Spleen (tissue), 11 donors: ENCODE measurements around the gene ADAMTSL1. TPM values are rescaled to one million over a fixed set of nuclear protein-coding genes. Genes with fewer than 3 reads are reported as not detected.

Source experiments
- DNase-seq: peaks from one replicate; pipeline ENCODE4 v3.0.0-alpha.2; 2020
- H3K27ac ChIP-seq, 8 donors: fragments of 200-600 bp; sonication (generic) in 7 of 8; 1 replicate in 4 of 8; 2 replicates in 4 of 8; pipeline versions ENCODE4 v1.5.0 to v1.8.0; 2016 to 2021; ENCODE audit warnings: inconsistent platforms in 4 of 8, mild to moderate bottlenecking in 4 of 8, moderate library complexity in 1 of 8
- H3K27me3 ChIP-seq, 7 donors: fragments of 200-600 bp; sonication (generic) in 6 of 7; replicated peaks in 1 of 7; 1 replicate in 4 of 7; 2 replicates in 3 of 7; pipeline versions ENCODE4 v1.5.0 to v1.8.0; 2016 to 2021; ENCODE audit warnings: inconsistent platforms in 3 of 7, mild to moderate bottlenecking in 1 of 7
- H3K36me3 ChIP-seq, 6 donors: fragments of 200-600 bp; sonication (generic) in 5 of 6; 1 replicate in 4 of 6; 2 replicates in 2 of 6; pipeline versions ENCODE4 v1.5.0 to v1.8.0; 2016 to 2021; ENCODE audit warnings: inconsistent platforms in 2 of 6
- H3K4me1 ChIP-seq, 6 donors: fragments of 200-600 bp; sonication (generic) in 5 of 6; 1 replicate in 3 of 6; 2 replicates in 3 of 6; pipeline versions ENCODE4 v1.5.0 to v1.8.0; 2016 to 2021; ENCODE audit warnings: inconsistent platforms in 3 of 6
- H3K4me3 ChIP-seq, 8 donors: fragments of 200-600 bp; sonication (generic) in 7 of 8; 1 replicate in 4 of 8; 2 replicates in 4 of 8; pipeline versions ENCODE4 v1.5.0 to v1.8.0; 2016 to 2021; ENCODE audit warnings: inconsistent platforms in 4 of 8, mild to moderate bottlenecking in 4 of 8, moderate library complexity in 2 of 8
- H3K9me3 ChIP-seq, 8 donors: fragments of 200-600 bp; sonication (generic) in 7 of 8; 1 replicate in 4 of 8; 2 replicates in 4 of 8; pipeline versions ENCODE4 v1.5.0 to v1.8.0; 2016 to 2021; ENCODE audit warnings: inconsistent platforms in 4 of 8
- POLR2A ChIP-seq, 3 donors: fragments of 450-650 bp; IDR thresholded peaks; one replicate each; pipeline ENCODE4 v1.5.1; 2017; ENCODE audit warnings: antibody characterized with exemption in 3 of 3, mild to moderate bottlenecking in 1 of 3
- POLR2AphosphoS5 ChIP-seq, 3 donors: sonication (generic); formaldehyde crosslinking; IDR thresholded peaks; one replicate each; pipeline ENCODE4 v1.5.1; 2017; ENCODE audit warnings: antibody characterized with exemption in 3 of 3
- WGBS, 5 donors: extraction: QIAGEN DNeasy Blood & Tissue Kit in 3 of 5; methylation state at CpG; one replicate each; pipeline versions ENCODE4 v1.1.5 to v1.1.7; 2013 to 2018; 5-methylcytosine and 5-hydroxymethylcytosine counted together
- intact Hi-C: fragments of 100-400 bp; cut with DNase I; formaldehyde crosslinking; loops from one replicate; pipeline ENCODE4 v1.15.0; 2023; ENCODE audit warnings: low total_unique reads
- polyA plus RNA-seq, 3 donors: library from polyadenylated mRNA; stranded (reverse); fragments of 200-250 nt; gene quantifications; one replicate each; pipeline ENCODE4 v1.2.1, GENCODE V29; 2013
- total RNA-seq, 7 donors: library from RNA; depleted of rRNA in 3 of 7; stranded (reverse); fragments of >200 nt in 3 of 7; fragmentation: NEBNext Ultra II Directional in 4 of 7; extraction: Animal tissue kit (Norgen Biotek cat#: 25700) in 4 of 7; gene quantifications; one replicate each; pipeline versions ENCODE4 v1.1.0 to v1.2.1, GENCODE V29; 2016 to 2021
- TF ChIP-seq, protein P1 (sequence below), 11 experiments: fragments of 200-600 bp in 7 of 11; fragments of 450-650 bp in 4 of 11; sonication (generic) in 4 of 11; IDR thresholded peaks in 8 of 11; conservative IDR thresholded peaks in 3 of 11; 1 replicate in 7 of 11; 2 replicates in 4 of 11; pipeline versions ENCODE4 v1.4.0 to v1.8.0; 2016 to 2021; ENCODE audit warnings: antibody characterized with exemption in 11 of 11, inconsistent platforms in 4 of 11, mild to moderate bottlenecking in 1 of 11
- donor health status: healthy with polysubstance abuse.
- donor health status: DM: no; HTN: no; CAD: no; lungs with moderate emphysema.
- donor health status: DM: no; HTN: no; CAD: no.
- donor health status: Bipolar disorder and iron deficiency.
- donor health status: healthy.
- donor health status: DM: no; HTN: no; CAD: no.
- donor health status: DM: yes; HTN: yes; CAD: no.

ADAMTSL1 gene
- total and polyA plus RNA-seq, 10 donors: 0.35 to 5.3 (median 2.2) TPM

DNA sequence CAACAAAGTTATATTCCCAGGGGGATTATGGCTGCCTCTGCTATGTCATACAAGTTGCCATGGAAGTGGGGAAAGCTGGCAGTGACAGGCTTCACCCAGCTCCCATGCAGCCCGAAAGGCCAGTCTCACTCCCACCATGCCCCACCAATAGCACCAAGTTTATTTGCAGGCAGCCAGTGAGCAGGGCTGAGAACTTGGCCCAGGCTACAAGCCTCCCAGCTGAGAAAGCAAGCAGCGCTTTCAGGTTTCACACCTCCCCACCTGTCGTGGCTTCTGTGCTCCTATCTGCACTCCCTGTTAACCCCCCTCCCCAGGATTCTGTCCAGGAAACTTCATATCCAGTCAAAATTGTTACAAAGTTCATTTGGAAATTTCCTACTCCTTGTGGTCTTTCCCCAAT, 404.0 kb downstream of the ADAMTSL1 start:
- intact Hi-C loops: no loop called here
- no peak overlapping the region for H3K27ac ChIP-seq
- no peaks in the 10 kb centered on the region for H3K4me1 ChIP-seq
- WGBS, 5 donors: 81 to 97% (median 89%) methylated on average over 3 of the region's 3 CpGs
- no peaks in the 10 kb centered on the region for H3K36me3 ChIP-seq
- no peak for DNase-seq
- H3K9me3 ChIP-seq: peaks cover 0 to 5% (median 0%) of the 10 kb centered on the region in 8 donors
- no peak overlapping the region for H3K4me3 ChIP-seq
- peaks cover 0 to 6% (median 0%) of the 10 kb centered on the region in 7 donors for H3K27me3 ChIP-seq
- TF ChIP-seq, protein P1, sequence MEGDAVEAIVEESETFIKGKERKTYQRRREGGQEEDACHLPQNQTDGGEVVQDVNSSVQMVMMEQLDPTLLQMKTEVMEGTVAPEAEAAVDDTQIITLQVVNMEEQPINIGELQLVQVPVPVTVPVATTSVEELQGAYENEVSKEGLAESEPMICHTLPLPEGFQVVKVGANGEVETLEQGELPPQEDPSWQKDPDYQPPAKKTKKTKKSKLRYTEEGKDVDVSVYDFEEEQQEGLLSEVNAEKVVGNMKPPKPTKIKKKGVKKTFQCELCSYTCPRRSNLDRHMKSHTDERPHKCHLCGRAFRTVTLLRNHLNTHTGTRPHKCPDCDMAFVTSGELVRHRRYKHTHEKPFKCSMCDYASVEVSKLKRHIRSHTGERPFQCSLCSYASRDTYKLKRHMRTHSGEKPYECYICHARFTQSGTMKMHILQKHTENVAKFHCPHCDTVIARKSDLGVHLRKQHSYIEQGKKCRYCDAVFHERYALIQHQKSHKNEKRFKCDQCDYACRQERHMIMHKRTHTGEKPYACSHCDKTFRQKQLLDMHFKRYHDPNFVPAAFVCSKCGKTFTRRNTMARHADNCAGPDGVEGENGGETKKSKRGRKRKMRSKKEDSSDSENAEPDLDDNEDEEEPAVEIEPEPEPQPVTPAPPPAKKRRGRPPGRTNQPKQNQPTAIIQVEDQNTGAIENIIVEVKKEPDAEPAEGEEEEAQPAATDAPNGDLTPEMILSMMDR (IDR thresholded peaks at IDR 0.05 in 8 of 11, conservative IDR thresholded peaks at IDR 0.05 in 3 of 11): no peak
- no peak for TF ChIP-seq POLR2AphosphoS5 (IDR thresholded peaks at IDR 0.05)
- no peak for TF ChIP-seq POLR2A (IDR thresholded peaks at IDR 0.05)

DNA sequence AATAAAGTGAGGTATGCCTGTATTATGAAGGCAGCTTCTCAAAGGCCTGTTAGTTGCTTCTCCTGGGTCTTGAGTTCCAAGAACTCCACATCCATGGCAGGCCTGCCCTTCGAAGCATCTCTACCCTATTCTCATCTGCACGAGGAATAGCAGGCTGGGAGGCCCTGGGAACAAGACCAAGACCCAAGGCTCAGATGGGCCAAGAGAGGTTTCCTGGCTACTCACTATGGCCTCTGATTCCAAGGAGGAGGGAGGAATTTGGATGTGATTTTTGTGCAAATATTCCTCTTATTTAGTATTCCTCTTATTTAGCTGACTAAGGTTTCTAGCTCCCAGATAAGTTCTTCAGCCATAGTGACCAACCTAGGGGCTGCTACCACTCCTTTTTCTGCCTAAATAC, 407.8 kb downstream of the ADAMTSL1 start:
- DNase-seq: no peak
- TF ChIP-seq POLR2A (IDR thresholded peaks at IDR 0.05) (no peak), POLR2AphosphoS5 (IDR thresholded peaks at IDR 0.05) (no peak)
- TF ChIP-seq, protein P1 (IDR thresholded peaks at IDR 0.05 in 8 of 11, conservative IDR thresholded peaks at IDR 0.05 in 3 of 11): no peak
- WGBS, 5 donors: 73 to 92% (median 80%) methylated on average over 2 of the region's 2 CpGs
- Histone ChIP-seq H3K27ac (no peak overlapping the region), H3K4me3 (no peak overlapping the region), H3K9me3 (peaks cover 0 to 13% (median 0%) of the 10 kb centered on the region in 8 donors), H3K36me3 (no peaks in the 10 kb centered on the region), H3K27me3 (peaks cover 0 to 6% (median 0%) of the 10 kb centered on the region in 7 donors), H3K4me1 (no peaks in the 10 kb centered on the region)
- intact Hi-C loops: no loop called here

DNA sequence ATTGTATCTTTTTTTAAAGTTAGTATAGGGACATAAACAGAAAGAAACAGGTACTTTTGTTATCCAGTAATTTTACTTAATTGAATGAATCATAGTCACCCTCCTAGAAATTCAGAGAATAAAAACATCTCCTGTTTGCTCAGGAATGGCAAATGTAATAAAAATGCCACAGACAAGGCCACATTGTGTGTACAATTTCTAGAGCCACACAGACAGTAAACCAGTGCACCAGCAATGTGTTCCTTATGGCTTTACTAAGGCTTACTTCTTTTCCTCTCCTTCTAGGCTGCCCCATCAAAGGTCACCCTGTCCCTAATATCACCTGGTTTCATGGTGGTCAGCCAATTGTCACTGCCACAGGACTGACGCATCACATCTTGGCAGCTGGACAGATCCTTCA, 413.6 kb downstream of the ADAMTSL1 start:
- WGBS, 5 donors: 85 to 100% (median 97%) methylated on average over 1 of the region's 1 CpG
- DNase-seq: no peak
- peaks cover 0 to 11% (median 0%) of the 10 kb centered on the region in 8 donors for H3K9me3 ChIP-seq
- intact Hi-C loops: no loop called here
- no peak overlapping the region for H3K4me3 ChIP-seq
- no peaks in the 10 kb centered on the region for H3K4me1 ChIP-seq
- no peaks in the 10 kb centered on the region for H3K27me3 ChIP-seq
- TF ChIP-seq POLR2AphosphoS5 (IDR thresholded peaks at IDR 0.05): no peak
- TF ChIP-seq POLR2A (IDR thresholded peaks at IDR 0.05): no peak
- TF ChIP-seq, protein P1 (IDR thresholded peaks at IDR 0.05 in 8 of 11, conservative IDR thresholded peaks at IDR 0.05 in 3 of 11): no peak
- H3K27ac ChIP-seq: no peak overlapping the region
- H3K36me3 ChIP-seq: no peaks in the 10 kb centered on the region

DNA sequence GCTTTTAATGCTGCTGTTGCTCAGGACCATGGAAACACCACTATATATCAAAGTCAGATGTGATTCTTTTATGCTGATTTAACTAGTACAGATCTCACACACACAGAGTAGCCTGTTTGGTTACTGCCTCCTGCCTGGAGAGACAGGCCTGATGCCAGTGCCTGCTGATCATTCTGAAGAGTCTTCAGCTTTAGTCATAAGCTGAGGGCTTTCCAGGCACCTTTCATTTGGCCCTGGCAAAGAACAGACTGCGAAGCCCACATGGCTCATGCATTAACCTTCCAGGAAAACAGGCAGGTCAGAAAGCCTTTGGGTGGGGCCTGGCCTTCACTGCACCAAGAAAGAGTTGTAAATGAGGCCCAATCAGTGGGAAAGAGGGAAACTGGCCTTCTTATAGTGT, 414.3 kb downstream of the ADAMTSL1 start:
- DNase-seq: no peak
- WGBS, 5 donors: 83 to 96% (median 92%) methylated on average over 1 of the region's 1 CpG
- intact Hi-C loops: no loop called here
- H3K27ac ChIP-seq: no peak overlapping the region
- peaks cover 0 to 4% (median 0%) of the 10 kb centered on the region in 8 donors for H3K9me3 ChIP-seq
- TF ChIP-seq, protein P1 (IDR thresholded peaks at IDR 0.05 in 8 of 11, conservative IDR thresholded peaks at IDR 0.05 in 3 of 11): no peak
- TF ChIP-seq POLR2A (IDR thresholded peaks at IDR 0.05) (no peak), POLR2AphosphoS5 (IDR thresholded peaks at IDR 0.05) (no peak)
- H3K4me3 ChIP-seq: no peak overlapping the region
- no peaks in the 10 kb centered on the region for H3K36me3 ChIP-seq
- no peaks in the 10 kb centered on the region for H3K4me1 ChIP-seq
- H3K27me3 ChIP-seq: no peaks in the 10 kb centered on the region
